Fibroblast of the aortic adventitia (primary cell): Measurements from ENCODE around the gene SPG21. TPM values are rescaled to one million over a fixed set of nuclear protein-coding genes. Genes with fewer than 3 reads are reported as not detected.

ENCODE experiments used
- DNase-seq: peaks from one replicate; pipeline ENCODE4 v3.0.0-alpha.2; 2010; ENCODE audit warnings: low read depth
- H3K4me3 ChIP-seq: 2 replicates; pipeline ENCODE4 v1.5.1; 2011; ENCODE audit warnings: low read depth, mild to moderate bottlenecking, control low read depth, low read length, moderate library complexity
- CTCF ChIP-seq: IDR thresholded peaks from 2 replicates; pipeline ENCODE4 v1.5.1; 2011; ENCODE audit warnings: mild to moderate bottlenecking, low read length, control low read depth, inconsistent platforms; ENCODE audit not compliant: insufficient read depth
- total RNA-seq: library from RNA; depleted of rRNA; stranded (reverse); fragments of >200 nt; gene quantifications from 2 replicates; pipeline ENCODE4 v1.2.3, GENCODE V29; 2012; ENCODE audit warnings: low replicate concordance

Gene SPG21
- total RNA-seq, 1 donor: 104 TPM

DNA sequence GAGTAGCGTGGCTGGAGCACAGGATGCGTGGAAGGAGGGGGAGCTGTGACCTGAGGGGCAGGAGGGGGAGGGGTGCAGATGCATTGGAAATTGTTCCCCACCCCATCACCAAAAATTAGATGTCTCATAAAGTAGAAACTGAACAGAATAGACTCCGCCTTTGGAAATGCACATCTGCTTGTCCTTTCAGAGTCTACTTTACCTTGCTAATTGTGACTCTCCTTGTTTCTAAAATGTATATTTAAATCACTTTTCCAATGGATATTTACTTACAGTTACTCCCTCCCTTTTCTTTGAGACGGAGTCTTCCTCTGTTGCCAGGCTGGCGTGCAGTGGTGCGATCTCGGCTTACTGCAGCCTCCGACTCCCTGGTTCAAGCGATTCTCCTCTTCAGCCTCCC, 30.6 kb downstream of the SPG21 start:
- TF ChIP-seq CTCF: no peak
- DNase-seq: no peak

GRCh38 chr15:64954395-64954794, 35.3 kb downstream of the SPG21 start:
- DNase-seq: no peak
- TF ChIP-seq CTCF: no peak
- no peak overlapping the region for H3K4me3 ChIP-seq

More for the DNA sequence above, 30.6 kb downstream of the SPG21 start:
- no peak overlapping the region for H3K4me3 ChIP-seq

- no peak overlapping the region for H3K4me3 ChIP-seq
- DNase-seq: no peak
These were observed 37.8 kb downstream of the SPG21 start for GRCh38 chr15:64951777-64952418.

GRCh38 chr15:64950888-64951287, 38.8 kb downstream of the SPG21 start:
- no peak for DNase-seq
- H3K4me3 ChIP-seq: no peak overlapping the region
- no peak for TF ChIP-seq CTCF

More at GRCh38 chr15:64951777-64952418, 37.8 kb downstream of the SPG21 start:
- no peak for TF ChIP-seq CTCF

DNA sequence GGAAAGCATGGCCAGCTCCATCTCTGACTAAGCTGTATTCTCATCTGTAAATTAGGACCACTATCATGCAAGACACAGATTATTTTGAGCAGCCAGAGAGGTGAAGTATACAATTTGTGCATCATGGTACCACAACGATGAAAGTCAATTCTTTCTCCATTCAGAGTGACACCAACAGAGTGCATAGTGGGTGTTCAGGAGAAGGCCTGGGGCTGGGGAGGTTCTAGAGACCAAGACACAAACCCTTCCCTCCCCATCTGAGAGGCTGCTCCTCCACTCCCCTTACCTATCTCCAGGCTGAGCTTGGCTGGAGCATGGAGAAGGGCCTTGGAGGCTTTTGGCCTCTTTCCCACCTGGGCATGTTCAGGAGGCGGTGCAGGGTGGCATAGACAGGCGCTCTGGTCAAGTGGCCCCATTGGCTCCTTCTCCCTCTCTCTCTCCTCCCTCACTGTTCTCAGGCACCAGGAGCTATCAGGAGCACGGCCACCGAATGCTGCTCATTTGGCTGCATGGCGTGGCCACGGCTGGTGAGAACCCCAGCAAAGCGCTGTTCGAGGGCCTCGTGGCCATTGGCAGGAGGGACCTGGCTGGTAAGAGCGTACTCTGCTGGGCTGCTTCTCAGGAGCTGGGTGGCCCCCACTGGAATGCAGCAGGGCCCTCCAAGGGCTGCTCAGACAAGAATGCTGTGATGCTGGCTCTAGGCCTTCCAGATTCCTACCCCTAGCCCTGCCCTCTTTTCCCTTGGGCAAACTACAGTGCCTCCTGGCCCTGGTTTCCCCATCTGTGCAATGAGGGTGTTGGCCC, 40.1 kb downstream of the SPG21 start:
- no peak overlapping the region for H3K4me3 ChIP-seq
- no peak for DNase-seq
- TF ChIP-seq CTCF: no peak

DNA sequence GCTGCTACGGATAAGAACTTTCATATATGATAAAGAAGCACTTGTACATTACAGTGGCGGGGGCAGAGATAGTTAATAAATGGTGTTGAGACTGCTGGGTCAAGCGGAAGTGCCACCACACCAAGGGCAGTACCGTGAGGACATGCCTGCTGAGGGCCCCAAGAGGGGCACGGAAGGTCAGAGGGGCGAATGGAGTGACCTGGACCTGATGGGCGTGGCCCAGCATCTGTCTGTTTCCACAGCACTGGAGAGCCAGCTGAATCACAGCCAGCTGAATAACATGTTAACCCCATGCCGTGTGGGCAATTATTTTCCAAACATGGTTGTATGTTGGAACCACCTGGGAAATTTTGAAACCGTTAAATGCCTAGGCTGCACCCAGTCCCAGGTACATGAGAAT, 40.8 kb downstream of the SPG21 start:
- no peak overlapping the region for H3K4me3 ChIP-seq
- DNase-seq: no peak
- TF ChIP-seq CTCF: no peak
